Ectodermal cell (in vitro differentiated cells): ENCODE measurements around the gene KCNQ1.

Experiments
- H3K27ac ChIP-seq: 2 replicates; pipeline ENCODE4 v1.7.0; 2013; ENCODE audit warnings: mild to moderate bottlenecking, low read depth, low read length; ENCODE audit not compliant: insufficient read depth, poor library complexity, severe bottlenecking
- H3K27me3 ChIP-seq: 2 replicates; pipeline ENCODE4 v1.7.0; 2013; ENCODE audit warnings: mild to moderate bottlenecking, low read length; ENCODE audit not compliant: insufficient read depth, control insufficient read depth, poor library complexity, severe bottlenecking
- H3K36me3 ChIP-seq: one replicate; pipeline ENCODE4 v1.7.0; 2013; ENCODE audit warnings: low read length; ENCODE audit not compliant: control insufficient read depth, insufficient read depth
- H3K4me1 ChIP-seq: one replicate; pipeline ENCODE4 v1.7.0; 2013; ENCODE audit warnings: low read length; ENCODE audit not compliant: control insufficient read depth, insufficient read depth
- H3K4me3 ChIP-seq: 2 replicates; pipeline ENCODE4 v1.7.0; 2013; ENCODE audit warnings: low read depth, low read length, control low read depth; ENCODE audit not compliant: insufficient read depth
- H3K9me3 ChIP-seq: 2 replicates; pipeline ENCODE4 v1.7.0; 2013; ENCODE audit warnings: mild to moderate bottlenecking, low read length, moderate library complexity; ENCODE audit not compliant: control insufficient read depth
- WGBS, 2 experiments: methylation state at CpG; one replicate each; pipeline ENCODE4 v1.1.7; 2013; ENCODE audit warnings: missing lambda C conversion rate in 2 of 2; 5-methylcytosine and 5-hydroxymethylcytosine counted together

Gene KCNQ1

DNA sequence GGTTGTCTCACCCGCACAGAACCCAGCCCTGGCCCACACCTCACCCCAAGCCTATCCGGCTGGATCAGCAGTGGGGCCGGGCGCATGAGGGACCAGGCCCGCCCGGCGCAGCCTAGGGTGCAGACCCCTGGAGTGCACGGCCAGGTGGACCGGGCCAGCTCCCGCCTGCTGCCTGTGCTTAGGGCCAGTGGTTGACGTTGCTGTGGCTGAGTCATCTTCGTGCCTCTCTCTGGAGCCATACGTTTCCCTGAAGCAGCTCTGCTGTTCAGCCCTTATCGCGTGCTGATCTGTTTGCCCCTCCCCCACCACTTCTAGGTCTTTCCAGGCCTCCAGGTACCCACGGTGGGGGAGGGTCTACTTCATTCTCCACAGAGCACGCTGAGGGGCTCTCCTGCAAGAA lies 401.2 kb downstream of the KCNQ1 start:
- H3K4me3 ChIP-seq, result no peak overlapping the region
- H3K27me3 ChIP-seq, result no peaks in the 10 kb centered on the region
- no peaks in the 10 kb centered on the region for H3K9me3 ChIP-seq
- peaks cover 34% of the 10 kb centered on the region for H3K4me1 ChIP-seq
- H3K27ac ChIP-seq, result no peak overlapping the region
- H3K36me3 ChIP-seq, result no peaks in the 10 kb centered on the region
- WGBS, 2 experiments, result 82 to 83% methylated on average over 17 of the region's 17 CpGs

DNA sequence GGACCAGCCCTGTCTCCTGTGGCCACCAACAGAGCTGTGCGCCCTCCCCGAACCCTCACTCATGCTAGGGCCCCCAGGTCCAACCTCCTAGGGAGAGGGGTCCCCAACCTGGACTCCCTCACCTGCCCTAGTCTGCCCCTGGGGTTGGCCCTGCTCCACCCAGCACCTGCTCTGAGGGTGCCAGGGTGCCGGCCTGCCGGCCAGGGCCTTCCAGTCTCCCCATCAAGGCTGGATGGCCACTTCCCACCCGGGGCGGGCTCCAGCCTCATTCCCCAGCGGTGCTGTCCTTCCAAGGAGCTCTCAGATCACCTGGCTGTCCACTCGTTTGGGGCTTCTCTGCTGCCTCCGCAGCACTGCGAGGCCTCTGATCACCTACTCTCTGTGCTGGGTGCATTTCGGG lies 401.7 kb downstream of the KCNQ1 start:
- no peaks in the 10 kb centered on the region for H3K36me3 ChIP-seq
- H3K4me3 ChIP-seq, result no peak overlapping the region
- no peaks in the 10 kb centered on the region for H3K27me3 ChIP-seq
- H3K9me3 ChIP-seq, result no peaks in the 10 kb centered on the region
- H3K4me1 ChIP-seq, result peaks cover 38% of the 10 kb centered on the region
- H3K27ac ChIP-seq, result no peak overlapping the region
- 89 to 90% methylated on average over 11 of the region's 11 CpGs for WGBS, 2 experiments

- WGBS, 2 experiments, result 89% methylated on average over 21 of the region's 21 CpGs
- Histone ChIP-seq H3K4me3 (no peak overlapping the region), H3K36me3 (no peaks in the 10 kb centered on the region), H3K27ac (no peak overlapping the region), H3K4me1 (peaks cover 40% of the 10 kb centered on the region), H3K27me3 (no peaks in the 10 kb centered on the region), H3K9me3 (no peaks in the 10 kb centered on the region)
Observed at GRCh38 chr11:2847561-2847960, 402.8 kb downstream of the KCNQ1 start.

DNA sequence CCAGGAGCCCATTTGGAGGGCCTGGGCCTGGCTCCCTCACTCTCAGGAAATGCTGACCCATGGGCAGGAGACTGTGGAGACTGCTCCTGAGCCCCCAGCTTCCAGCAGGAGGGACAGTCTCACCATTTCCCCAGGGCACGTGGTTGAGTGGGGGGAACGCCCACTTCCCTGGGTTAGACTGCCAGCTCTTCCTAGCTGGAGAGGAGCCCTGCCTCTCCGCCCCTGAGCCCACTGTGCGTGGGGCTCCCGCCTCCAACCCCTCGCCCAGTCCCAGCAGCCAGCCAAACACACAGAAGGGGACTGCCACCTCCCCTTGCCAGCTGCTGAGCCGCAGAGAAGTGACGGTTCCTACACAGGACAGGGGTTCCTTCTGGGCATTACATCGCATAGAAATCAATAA lies 403.7 kb downstream of the KCNQ1 start:
- Histone ChIP-seq H3K36me3 (no peaks in the 10 kb centered on the region), H3K9me3 (no peaks in the 10 kb centered on the region), H3K27ac (no peak overlapping the region), H3K4me3 (no peak overlapping the region), H3K4me1 (peaks cover 40% of the 10 kb centered on the region), H3K27me3 (no peaks in the 10 kb centered on the region)
- 88 to 89% methylated on average over 9 of the region's 9 CpGs for WGBS, 2 experiments

DNA sequence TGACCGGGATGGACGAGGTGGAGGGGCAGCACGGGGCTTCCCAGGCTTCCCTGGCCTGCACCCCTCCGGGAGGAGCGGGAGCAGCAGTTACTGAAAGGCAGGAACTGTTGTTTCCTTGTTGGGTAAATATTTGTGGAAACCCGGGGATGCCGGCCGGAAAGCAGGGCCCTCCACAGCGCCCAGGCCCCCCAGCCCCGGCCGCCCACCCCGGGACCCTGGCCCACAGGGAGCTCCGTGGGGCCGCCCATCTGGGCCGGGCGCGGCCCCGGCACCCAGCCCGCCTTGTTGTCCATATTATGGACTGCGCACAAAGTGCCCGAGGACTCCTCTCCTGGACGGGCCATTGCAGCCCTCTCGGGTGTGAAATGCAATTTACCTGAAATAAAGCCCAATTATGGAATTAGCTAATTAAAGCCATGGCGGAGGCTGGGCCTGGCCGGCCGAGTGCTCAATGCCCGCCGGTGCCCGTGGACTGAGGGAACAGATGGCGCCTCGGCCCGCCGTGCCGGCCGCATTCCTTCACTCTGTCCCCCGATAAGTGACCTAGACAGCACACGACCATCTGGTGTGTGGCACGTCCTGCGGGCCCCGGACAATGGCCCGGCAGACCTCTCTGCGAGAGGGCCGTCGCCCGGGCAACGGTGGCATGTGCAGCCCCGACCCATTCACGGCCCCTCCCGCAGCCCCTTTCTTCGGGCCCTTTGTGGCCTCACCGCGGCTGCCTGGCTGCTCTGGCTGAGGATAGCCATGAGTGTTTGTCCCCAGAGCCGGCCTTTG lies 405.4 kb downstream of the KCNQ1 start:
- peak overlapping the region; percentile 84 for H3K27ac ChIP-seq
- WGBS, 2 experiments, result 69 to 74% methylated on average over 53 of the region's 53 CpGs
- no peaks in the 10 kb centered on the region for H3K9me3 ChIP-seq
- peaks cover 40% of the 10 kb centered on the region for H3K4me1 ChIP-seq
- H3K36me3 ChIP-seq, result no peaks in the 10 kb centered on the region
- H3K4me3 ChIP-seq, result no peak overlapping the region
- H3K27me3 ChIP-seq, result peaks cover 3% of the 10 kb centered on the region

DNA sequence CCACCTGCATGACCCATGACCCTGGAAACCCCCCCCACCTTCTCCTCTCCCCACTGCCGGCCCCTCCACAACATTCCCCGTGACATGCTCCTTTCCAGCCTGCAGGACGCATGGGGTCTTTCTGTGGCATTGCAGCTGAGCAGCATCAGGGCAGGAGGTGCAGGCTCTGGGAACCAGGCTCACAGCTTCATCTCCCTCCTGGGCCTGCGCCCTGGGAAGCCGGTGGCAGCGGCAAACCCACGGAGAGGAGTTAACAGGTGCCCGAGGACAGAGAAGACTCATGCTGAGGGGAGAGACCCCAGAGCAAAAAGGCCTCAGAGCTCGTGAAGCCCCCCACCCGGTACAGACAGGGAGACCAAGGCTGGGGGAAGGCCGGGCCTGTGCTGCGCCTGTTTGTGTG lies 408.6 kb downstream of the KCNQ1 start:
- Histone ChIP-seq H3K27me3 (peaks cover 3% of the 10 kb centered on the region), H3K4me1 (peaks cover 30% of the 10 kb centered on the region)
- WGBS, 2 experiments, result 92 to 93% methylated on average over 12 of the region's 12 CpGs

GRCh38 chr11:2853997-2854560 lies 409.3 kb downstream of the KCNQ1 start:
- no peaks in the 10 kb centered on the region for H3K36me3 ChIP-seq
- 92 to 94% methylated on average over 7 of the region's 7 CpGs for WGBS, 2 experiments
- peaks cover 3% of the 10 kb centered on the region for H3K27me3 ChIP-seq
- peaks cover 25% of the 10 kb centered on the region for H3K4me1 ChIP-seq
- H3K27ac ChIP-seq, result no peak overlapping the region
- H3K9me3 ChIP-seq, result no peaks in the 10 kb centered on the region
- H3K4me3 ChIP-seq, result no peak overlapping the region

More for the DNA sequence above, 408.6 kb downstream of the KCNQ1 start:
- Histone ChIP-seq H3K27ac (no peak overlapping the region), H3K9me3 (no peaks in the 10 kb centered on the region), H3K36me3 (no peaks in the 10 kb centered on the region), H3K4me3 (no peak overlapping the region)

DNA sequence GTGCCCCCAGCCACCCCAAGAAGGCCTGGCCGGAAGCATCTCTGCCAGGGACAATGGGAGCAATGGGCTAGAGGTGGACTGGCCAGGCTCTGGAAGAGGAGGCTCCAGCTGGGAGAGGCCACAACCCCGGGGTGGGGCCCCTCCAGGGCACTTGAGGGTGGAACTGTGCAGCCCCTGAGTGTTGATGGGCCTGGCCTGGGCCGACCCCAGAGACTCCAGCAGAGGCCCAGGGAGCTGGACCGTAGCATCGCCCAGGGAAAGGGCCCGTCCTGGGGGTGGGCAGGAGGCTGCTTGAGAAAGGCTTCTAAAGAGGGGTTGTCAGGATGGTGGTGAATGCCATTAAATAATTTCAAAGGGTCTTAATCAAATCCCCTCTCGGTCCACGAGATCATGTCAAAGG lies 410.4 kb downstream of the KCNQ1 start:
- H3K4me1 ChIP-seq, result peaks cover 20% of the 10 kb centered on the region
- H3K4me3 ChIP-seq, result no peak overlapping the region
- H3K27ac ChIP-seq, result no peak overlapping the region
- 93% methylated on average over 8 of the region's 8 CpGs for WGBS, 2 experiments
- peaks cover 3% of the 10 kb centered on the region for H3K27me3 ChIP-seq
- H3K36me3 ChIP-seq, result no peaks in the 10 kb centered on the region
- H3K9me3 ChIP-seq, result no peaks in the 10 kb centered on the region

- Histone ChIP-seq H3K36me3 (no peaks in the 10 kb centered on the region), H3K9me3 (no peaks in the 10 kb centered on the region), H3K4me3 (no peak overlapping the region), H3K4me1 (peaks cover 6% of the 10 kb centered on the region), H3K27me3 (peaks cover 23% of the 10 kb centered on the region), H3K27ac (no peak overlapping the region)
- WGBS, 2 experiments, result 80 to 83% methylated on average over 11 of the region's 11 CpGs
Observed at GRCh38 chr11:2857276-2857675, 412.5 kb downstream of the KCNQ1 start.

- no peak overlapping the region for H3K27ac ChIP-seq
Observed at GRCh38 chr11:2857918-2858317, 413.1 kb downstream of the KCNQ1 start.

More at GRCh38 chr11:2857918-2858317, 413.1 kb downstream of the KCNQ1 start:
- Histone ChIP-seq H3K4me3 (no peak overlapping the region), H3K9me3 (no peaks in the 10 kb centered on the region), H3K4me1 (peaks cover 7% of the 10 kb centered on the region), H3K36me3 (no peaks in the 10 kb centered on the region), H3K27me3 (peaks cover 30% of the 10 kb centered on the region)
- WGBS, 2 experiments, result 85 to 86% methylated on average over 18 of the region's 18 CpGs
